NB4 (cell line): ENCODE measurements around the gene CYTH3.

Experiments used
- MYC ChIP-seq: IDR thresholded peaks from 2 replicates; pipeline ENCODE4 v1.6.1; 2011; ENCODE audit warnings: low read depth, low read length
- POLR2A ChIP-seq: IDR thresholded peaks from 2 replicates; pipeline ENCODE4 v1.6.1; 2011; ENCODE audit warnings: mild to moderate bottlenecking; ENCODE audit not compliant: insufficient read length; ENCODE audit errors: extremely low read depth

- TF ChIP-seq POLR2A (no peak), MYC (no peak)
Measured at GRCh38 chr7:6159524-6160031, 112.8 kb downstream of the CYTH3 start.
